NCI-H128 (cell line): ENCODE measurements around the gene ELOVL6.
"Not testable (repeated sequence)": the region's sequence is repeated elsewhere in the genome, so short reads cannot be mapped to it uniquely, and the experiment has no call there.

Experiments
- DNase-seq: peaks from one replicate; lab custom pipeline; 2025; ENCODE audit not compliant: unreplicated experiment; lab: John Stamatoyannopoulos, UW

ELOVL6 gene, protein sequence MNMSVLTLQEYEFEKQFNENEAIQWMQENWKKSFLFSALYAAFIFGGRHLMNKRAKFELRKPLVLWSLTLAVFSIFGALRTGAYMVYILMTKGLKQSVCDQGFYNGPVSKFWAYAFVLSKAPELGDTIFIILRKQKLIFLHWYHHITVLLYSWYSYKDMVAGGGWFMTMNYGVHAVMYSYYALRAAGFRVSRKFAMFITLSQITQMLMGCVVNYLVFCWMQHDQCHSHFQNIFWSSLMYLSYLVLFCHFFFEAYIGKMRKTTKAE

DNA sequence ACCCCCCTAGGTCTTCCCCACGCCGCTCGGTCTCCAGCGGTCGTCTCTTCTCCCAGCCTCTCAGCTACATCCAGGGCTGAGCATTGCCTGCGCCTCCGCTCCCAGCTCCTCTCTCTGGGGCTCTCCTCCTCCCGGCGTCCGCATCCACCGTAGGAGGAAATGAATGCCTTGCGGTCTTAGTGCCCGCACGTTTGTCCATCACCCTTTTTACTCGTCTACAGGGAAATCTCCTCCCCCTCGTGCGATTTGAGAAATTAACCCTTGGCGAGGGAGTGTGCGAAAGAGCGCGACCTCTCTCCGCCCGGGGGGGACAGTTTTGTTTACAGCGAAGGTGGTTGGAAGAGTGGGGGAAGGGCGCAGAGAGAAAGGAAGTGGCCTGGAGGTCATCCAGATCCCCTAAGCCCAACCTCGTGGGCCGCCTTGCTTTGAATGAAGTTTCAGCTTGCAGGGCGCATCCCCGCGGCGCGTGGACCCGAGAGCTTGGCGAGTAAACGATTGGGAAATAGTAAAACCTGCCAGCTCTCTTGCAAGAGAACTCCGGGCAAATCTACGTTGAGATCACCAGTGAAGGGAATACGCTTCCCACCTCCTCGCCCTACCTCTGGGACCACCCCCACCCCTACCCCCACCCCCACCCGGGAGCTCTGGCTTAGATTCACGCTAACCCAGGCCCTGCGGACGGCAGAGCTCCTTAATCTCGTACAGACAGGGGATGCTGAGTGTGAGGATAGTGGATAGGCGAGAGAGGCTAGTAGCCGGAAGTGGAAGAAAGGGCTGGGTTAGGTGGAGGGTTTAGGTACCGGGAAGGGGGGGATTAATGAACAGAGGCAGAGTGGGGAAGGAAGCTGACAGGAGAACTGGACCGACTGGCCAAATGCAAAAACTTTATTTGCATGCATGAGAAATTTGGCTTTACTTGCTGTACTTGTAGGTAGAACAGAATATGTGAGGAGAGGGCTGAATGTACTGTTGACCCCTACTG lies at the start of gene ELOVL6:
ELOVL6 (minus strand) TSS at position 181 of the 982 bp plus-strand sequence. CDS start 280 bp downstream, outside the sequence.
- DNase-seq: no peak

DNA sequence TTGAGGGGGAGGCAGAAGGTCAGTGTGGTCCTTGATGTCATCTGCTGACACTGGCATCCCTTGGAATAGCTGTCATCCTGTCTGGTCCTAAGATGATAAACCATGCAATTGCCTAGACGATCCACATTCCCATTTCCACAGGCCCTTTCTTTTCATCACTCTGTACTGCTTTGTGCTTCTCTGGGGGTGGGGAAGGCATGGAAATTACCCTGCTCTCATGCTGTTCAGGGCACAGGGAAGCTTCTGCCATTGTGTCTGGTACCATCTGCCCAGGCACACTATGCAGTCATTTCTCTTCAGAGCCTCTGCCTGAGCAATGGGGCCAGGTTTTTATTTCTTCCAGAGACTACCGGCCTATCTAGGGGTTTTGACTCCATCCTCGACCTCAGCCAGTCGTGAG lies 49.7 kb upstream of the ELOVL6 start:
- DNase-seq: no peak

DNA sequence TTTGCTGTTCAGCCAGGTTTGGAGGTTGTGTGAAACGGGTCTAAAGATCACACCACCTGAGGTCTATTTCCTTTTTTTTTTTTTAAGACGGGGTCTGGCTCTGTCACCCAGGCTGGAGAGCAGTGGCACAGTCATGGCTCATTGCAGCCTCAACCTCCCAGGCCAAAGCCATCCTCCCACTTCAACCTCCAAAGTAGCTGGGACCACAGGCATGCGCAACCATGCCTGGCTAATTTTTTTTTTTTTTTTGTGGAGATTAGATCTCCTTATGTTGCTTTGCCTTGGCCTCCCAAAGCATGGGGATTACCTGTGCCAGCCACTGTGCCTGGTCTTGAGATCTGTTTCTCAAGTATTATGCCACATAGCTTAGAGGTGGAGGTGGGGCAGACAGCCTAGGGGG lies 49.2 kb upstream of the ELOVL6 start:
- DNase-seq: no peak

- no peak for DNase-seq
Observed at GRCh38 chr4:110245577-110245976, 47.2 kb upstream of the ELOVL6 start.

GRCh38 chr4:110236324-110236723 lies 37.9 kb upstream of the ELOVL6 start:
- no peak for DNase-seq

GRCh38 chr4:110233581-110233980 lies 35.2 kb upstream of the ELOVL6 start:
- not testable (repeated sequence) for DNase-seq

DNA sequence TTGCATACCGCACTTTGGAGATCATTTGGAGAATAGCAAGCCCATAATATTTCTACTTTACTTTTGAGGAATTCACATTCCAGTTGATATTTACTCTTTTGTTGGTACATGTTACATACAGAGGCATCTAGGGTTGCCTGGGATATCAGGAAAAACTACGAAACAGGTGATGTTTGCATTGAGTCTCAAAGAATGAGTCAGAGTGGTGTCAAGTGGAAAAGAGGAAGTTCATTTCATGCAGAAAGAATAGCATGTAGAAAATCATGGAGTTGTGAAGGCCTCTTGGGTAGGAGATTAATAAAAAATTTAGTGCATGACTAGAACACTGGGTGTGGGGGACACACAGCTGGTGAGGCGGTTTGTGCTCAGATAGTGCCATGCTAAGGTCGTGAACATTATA lies 33.5 kb upstream of the ELOVL6 start:
- DNase-seq: no peak

GRCh38 chr4:110229266-110229665 lies 30.9 kb upstream of the ELOVL6 start:
- no peak for DNase-seq

- no peak for DNase-seq
Observed at GRCh38 chr4:110224812-110225211, 26.4 kb upstream of the ELOVL6 start.

- DNase-seq: no peak
Observed at GRCh38 chr4:110224142-110224541, 25.7 kb upstream of the ELOVL6 start.

DNA sequence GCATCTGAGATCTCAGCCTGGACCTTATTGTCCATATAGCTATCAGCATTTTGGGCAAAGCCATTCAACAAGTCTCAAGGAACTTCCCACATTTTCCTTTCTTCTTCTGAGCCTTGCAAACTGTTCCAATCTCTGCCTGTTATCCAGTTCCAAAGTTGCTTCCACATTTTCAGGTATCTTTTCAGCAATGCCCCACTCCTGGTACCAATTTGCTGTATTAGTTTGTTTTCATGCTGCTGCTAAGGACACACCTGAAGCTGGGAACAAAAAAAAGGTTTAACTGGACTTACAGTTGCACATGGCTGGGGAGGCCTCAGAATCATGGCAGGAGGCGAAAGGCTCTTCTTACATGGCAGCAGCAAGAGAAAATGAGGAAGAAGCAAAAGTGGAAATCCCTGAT lies 20.5 kb upstream of the ELOVL6 start:
- not testable (repeated sequence) for DNase-seq

GRCh38 chr4:110217181-110217580 lies 18.8 kb upstream of the ELOVL6 start:
- not testable (repeated sequence) for DNase-seq

- no peak for DNase-seq
Observed at GRCh38 chr4:110216129-110216528, 17.7 kb upstream of the ELOVL6 start.

GRCh38 chr4:110211770-110212061 lies 13.3 kb upstream of the ELOVL6 start:
- no peak for DNase-seq

DNA sequence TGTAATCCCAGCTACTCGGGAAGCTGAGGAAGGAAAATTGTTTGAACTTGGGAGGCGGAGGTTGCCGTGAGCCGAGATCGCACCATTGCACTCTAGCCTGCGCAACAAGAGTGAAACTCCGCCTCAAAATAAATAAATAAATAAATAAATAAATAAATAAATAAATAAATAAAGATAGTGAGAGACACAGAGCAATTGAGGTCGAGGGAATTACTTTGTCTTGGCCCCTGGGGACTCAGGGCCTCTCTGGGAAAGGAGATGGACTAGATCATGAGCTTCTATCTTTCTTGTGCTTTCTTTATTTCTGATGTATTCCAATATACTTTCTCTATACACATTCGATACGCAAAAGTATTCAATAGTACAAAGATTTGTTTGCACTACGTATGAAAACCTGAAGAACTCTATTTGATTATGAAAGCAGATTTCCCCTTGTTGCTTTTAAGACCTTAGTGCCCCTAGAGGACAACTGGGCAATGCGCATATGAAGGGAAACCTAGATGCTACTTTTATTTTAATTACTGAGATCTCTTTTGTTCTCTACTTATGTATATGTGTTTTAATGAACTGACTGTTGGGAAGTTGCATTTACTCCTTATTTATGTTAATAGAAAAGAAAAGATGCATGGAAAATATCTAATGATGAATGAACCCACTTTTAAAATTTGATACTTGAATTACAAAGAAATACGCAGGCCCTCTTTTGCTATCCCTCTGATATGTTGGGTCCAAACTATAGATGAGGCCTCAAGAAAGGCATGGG lies 12.8 kb upstream of the ELOVL6 start:
- DNase-seq: no peak

DNA sequence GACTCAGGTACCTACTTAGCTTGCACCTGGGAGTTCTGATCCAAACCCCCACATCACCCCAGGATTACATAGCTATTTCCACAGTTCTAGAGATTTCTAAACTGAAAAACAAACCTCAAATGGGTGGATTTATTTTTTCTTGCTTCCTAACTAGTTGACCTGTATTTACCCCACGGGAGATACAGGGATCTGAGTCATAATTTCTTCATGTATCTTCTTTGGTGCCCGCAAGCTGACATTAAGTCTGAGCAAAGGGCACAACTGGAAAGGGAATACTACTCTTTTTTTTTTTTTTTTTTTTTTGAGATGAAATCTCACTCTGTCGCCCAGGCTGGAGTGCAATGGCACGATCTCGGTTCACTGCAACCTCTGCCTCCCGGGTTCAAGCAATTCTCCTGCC lies 10.0 kb upstream of the ELOVL6 start:
- DNase-seq: no peak

GRCh38 chr4:110207233-110207632 lies 8.8 kb upstream of the ELOVL6 start:
- no peak for DNase-seq

GRCh38 chr4:110202024-110202423 lies 3.6 kb upstream of the ELOVL6 start:
- DNase-seq: no peak

DNA sequence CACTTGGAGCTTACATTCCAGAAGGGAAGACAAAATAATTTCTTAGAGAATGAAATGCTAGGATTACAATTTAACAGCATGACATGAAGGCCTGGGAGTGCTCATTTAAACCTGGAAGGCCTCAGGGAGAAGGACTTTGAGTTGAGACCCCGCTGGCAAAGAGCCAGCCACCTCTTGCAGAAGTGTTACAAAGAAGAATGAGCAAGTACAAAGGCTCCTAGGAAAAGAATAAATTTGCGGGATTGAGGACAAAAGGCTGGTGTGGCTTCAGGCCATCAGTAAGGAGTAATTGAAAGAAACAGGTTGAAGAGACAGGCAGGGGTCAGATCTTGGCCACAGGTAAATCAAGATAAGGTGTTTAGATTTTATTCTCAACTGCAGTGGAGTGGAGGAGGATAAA lies 3.1 kb upstream of the ELOVL6 start:
- no peak for DNase-seq

- no peak for DNase-seq
Observed at GRCh38 chr4:110200689-110201088, 2.3 kb upstream of the ELOVL6 start.

DNA sequence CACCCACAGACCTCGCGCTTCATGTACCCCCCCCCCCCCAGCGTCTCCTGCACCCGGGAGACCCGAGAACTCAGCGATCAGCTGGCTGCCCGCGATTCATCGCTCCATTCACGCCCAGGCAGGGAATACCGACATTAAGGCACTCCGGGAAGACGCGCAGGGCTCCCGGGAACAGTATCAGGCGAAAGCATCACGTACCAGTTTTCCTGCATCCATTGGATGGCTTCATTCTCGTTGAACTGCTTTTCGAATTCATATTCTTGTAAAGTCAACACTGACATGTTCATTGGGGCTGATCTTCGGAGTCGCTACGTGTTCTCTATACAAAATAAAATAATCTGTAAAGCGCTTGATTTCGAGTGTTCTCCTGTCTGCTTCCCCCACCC lies 373 bp downstream of the ELOVL6 start:
- DNase-seq: no peak
